Keratinocyte (primary cell): ENCODE measurements around the gene PSG5. TPM values are rescaled to one million over a fixed set of nuclear protein-coding genes. Genes with fewer than 3 reads are reported as not detected.
"Not testable (repeated sequence)": the region's sequence is repeated elsewhere in the genome, so short reads cannot be mapped to it uniquely, and the experiment has no call there.

Source experiments
- DNase-seq: peaks from one replicate; pipeline ENCODE4 v3.0.0-alpha.2; 2011; ENCODE audit warnings: low read depth, missing footprints, low spot score
- FAIRE-seq: peaks from 2 replicates; lab custom pipeline; 2011; peaks lifted over from hg19 to GRCh38; lab: Jason Lieb, UNC
- H2AFZ ChIP-seq: 2 replicates; pipeline ENCODE4 v1.6.0; 2012; ENCODE audit warnings: low read length, control low read depth, inconsistent platforms; ENCODE audit not compliant: control insufficient read depth
- H3K27ac ChIP-seq: 2 replicates; pipeline ENCODE4 v1.5.1; 2011; ENCODE audit warnings: low read length; ENCODE audit not compliant: control insufficient read depth, insufficient read depth
- H3K27me3 ChIP-seq: 3 replicates; pipeline ENCODE4 v1.6.0; 2011; ENCODE audit warnings: low read length; ENCODE audit not compliant: control insufficient read depth, insufficient read depth; ENCODE audit errors: extremely low read depth
- H3K36me3 ChIP-seq, 2 experiments: 2 replicates in 1 of 2; 3 replicates in 1 of 2; pipeline ENCODE4 v1.5.1; 2011; ENCODE audit warnings: low read length in 2 of 2, mild to moderate bottlenecking in 1 of 2; ENCODE audit not compliant: control insufficient read depth in 2 of 2, insufficient read depth in 2 of 2; ENCODE audit errors: extremely low read depth in 1 of 2
- H3K4me1 ChIP-seq: 3 replicates; pipeline ENCODE4 v1.5.1; 2011; ENCODE audit warnings: low read length; ENCODE audit not compliant: control insufficient read depth, insufficient read depth; ENCODE audit errors: extremely low read depth
- H3K4me2 ChIP-seq: 3 replicates; pipeline ENCODE4 v1.6.0; 2011; ENCODE audit warnings: low read depth, low read length; ENCODE audit not compliant: control insufficient read depth, insufficient read depth; ENCODE audit errors: extremely low read depth
- H3K4me3 ChIP-seq, 3 experiments: fragments of 200-600 bp in 1 of 3; sonication (generic) in 1 of 3; 2 replicates in 2 of 3; 3 replicates in 1 of 3; pipeline ENCODE4 v1.5.1; 2011 to 2016; ENCODE audit warnings: low read length in 3 of 3, mild to moderate bottlenecking in 3 of 3, control low read depth in 2 of 3, inconsistent platforms in 1 of 3, low read depth in 1 of 3, mixed read lengths in 1 of 3, mixed run types in 1 of 3, moderate library complexity in 1 of 3; ENCODE audit not compliant: control insufficient read depth in 2 of 3, insufficient read depth in 2 of 3; ENCODE audit errors: extremely low read depth in 1 of 3
- H3K79me2 ChIP-seq: 2 replicates; pipeline ENCODE4 v1.6.0; 2012; ENCODE audit warnings: low read length; ENCODE audit not compliant: control insufficient read depth, insufficient read depth
- H3K9ac ChIP-seq: 3 replicates; pipeline ENCODE4 v1.6.0; 2011; ENCODE audit warnings: low read length; ENCODE audit not compliant: control insufficient read depth, insufficient read depth; ENCODE audit errors: extremely low read depth
- H3K9me1 ChIP-seq: 3 replicates; pipeline ENCODE4 v1.6.0; 2011; ENCODE audit warnings: low read length; ENCODE audit not compliant: control insufficient read depth, insufficient read depth; ENCODE audit errors: extremely low read depth
- H3K9me3 ChIP-seq: 2 replicates; pipeline ENCODE4 v1.5.1; 2012; ENCODE audit warnings: low read depth, low read length; ENCODE audit not compliant: control insufficient read depth
- H4K20me1 ChIP-seq: 3 replicates; pipeline ENCODE4 v1.6.0; 2011; ENCODE audit warnings: low read length; ENCODE audit not compliant: control insufficient read depth, insufficient read depth; ENCODE audit errors: extremely low read depth
- EZH2 ChIP-seq: IDR thresholded peaks from one replicate; pipeline ENCODE4 v1.6.1; 2012; ENCODE audit warnings: inconsistent platforms, mild to moderate bottlenecking, low read length, moderate library complexity
- dilution Hi-C: fragments of 300-500 bp; cut with MboI; formaldehyde crosslinking; loops from one replicate; pipeline ENCODE4 v1.7.0; 2020; ENCODE audit warnings: low sequenced_read_pairs; ENCODE audit not compliant: extremely low pct_ligation_motif_present
- polyA plus RNA-seq, 5 experiments: library from polyadenylated mRNA; depleted of rRNA in 3 of 5; stranded (reverse) in 3 of 5; stranded (forward) in 1 of 5; unstranded in 1 of 5; fragments of >200 nt; gene quantifications; 1 replicate in 1 of 5; 2 replicates in 3 of 5; 3 replicates in 1 of 5; pipeline versions ENCODE4 v1.2.1 to v1.2.3, GENCODE V29; 2011 to 2012; ENCODE audit warnings: missing spikeins in 2 of 5, low read depth in 1 of 5, low replicate concordance in 1 of 5
- TF ChIP-seq, protein P1 (sequence below), 3 experiments: IDR thresholded peaks in 1 of 3; conservative IDR thresholded peaks in 1 of 3; optimal IDR thresholded peaks in 1 of 3; 2 replicates in 2 of 3; 3 replicates in 1 of 3; pipeline versions ENCODE3 to v1.5.1; 2011; ENCODE audit warnings: low read length in 3 of 3, mild to moderate bottlenecking in 3 of 3, moderate library complexity in 2 of 3, control low read depth in 1 of 3, inconsistent platforms in 1 of 3; ENCODE audit not compliant: insufficient read depth in 2 of 3; ENCODE audit errors: extremely low read depth in 1 of 3

The PSG5 gene
- polyA plus RNA-seq, 1 donor (not counting 4 experiments of a cell fraction or from before 2014, with no cell fraction given): 5.2 TPM

DNA sequence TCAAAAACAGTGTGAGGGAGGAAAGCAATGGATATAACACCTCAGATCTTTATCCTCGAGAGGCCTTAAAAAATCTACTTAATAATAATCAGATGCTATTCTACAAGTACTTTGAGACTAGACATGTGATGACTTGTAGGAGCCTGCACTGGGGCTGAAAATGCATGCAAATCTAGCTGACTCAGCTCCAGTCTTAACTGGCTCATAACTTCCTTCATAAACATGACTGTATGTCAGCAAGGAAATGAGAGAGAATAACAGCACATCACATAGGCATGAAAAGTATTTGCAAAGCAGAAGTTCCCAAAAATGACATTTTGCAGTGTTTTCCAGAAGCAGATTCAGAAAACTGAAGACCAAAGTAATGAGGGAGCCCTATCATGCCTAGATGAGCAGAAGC is 38.1 kb downstream of the PSG5 start:
- peaks cover 29% of the 10 kb centered on the region for H3K4me1 ChIP-seq
- H4K20me1 ChIP-seq: no peaks in the 10 kb centered on the region
- H3K4me2 ChIP-seq: peak overlapping the region; percentile 78
- no peaks in the 10 kb centered on the region for H3K79me2 ChIP-seq
- dilution Hi-C loops: no loop called here
- TF ChIP-seq, protein P1, sequence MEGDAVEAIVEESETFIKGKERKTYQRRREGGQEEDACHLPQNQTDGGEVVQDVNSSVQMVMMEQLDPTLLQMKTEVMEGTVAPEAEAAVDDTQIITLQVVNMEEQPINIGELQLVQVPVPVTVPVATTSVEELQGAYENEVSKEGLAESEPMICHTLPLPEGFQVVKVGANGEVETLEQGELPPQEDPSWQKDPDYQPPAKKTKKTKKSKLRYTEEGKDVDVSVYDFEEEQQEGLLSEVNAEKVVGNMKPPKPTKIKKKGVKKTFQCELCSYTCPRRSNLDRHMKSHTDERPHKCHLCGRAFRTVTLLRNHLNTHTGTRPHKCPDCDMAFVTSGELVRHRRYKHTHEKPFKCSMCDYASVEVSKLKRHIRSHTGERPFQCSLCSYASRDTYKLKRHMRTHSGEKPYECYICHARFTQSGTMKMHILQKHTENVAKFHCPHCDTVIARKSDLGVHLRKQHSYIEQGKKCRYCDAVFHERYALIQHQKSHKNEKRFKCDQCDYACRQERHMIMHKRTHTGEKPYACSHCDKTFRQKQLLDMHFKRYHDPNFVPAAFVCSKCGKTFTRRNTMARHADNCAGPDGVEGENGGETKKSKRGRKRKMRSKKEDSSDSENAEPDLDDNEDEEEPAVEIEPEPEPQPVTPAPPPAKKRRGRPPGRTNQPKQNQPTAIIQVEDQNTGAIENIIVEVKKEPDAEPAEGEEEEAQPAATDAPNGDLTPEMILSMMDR (optimal IDR thresholded peaks at IDR 0.05 in 1 of 3, IDR thresholded peaks at IDR 0.05 in 1 of 3, conservative IDR thresholded peaks at IDR 0.05 in 1 of 3; ENCODE audit: extremely low read depth in 1 of 3, insufficient read depth in 2 of 3, low read length in 3 of 3): no peak
- no peak for TF ChIP-seq EZH2
- H3K27ac ChIP-seq: peak overlapping the region; percentile 63
- DNase-seq (peak; percentile 92), FAIRE-seq (peak; percentile 52)
- no peaks in the 10 kb centered on the region for H3K9me1 ChIP-seq
- H3K9ac ChIP-seq: no peak overlapping the region
- H3K27me3 ChIP-seq: no peaks in the 10 kb centered on the region
- H2AFZ ChIP-seq: no peak overlapping the region
- H3K4me3 ChIP-seq: no peak overlapping the region
- no peaks in the 10 kb centered on the region for H3K36me3 ChIP-seq
- H3K9me3 ChIP-seq: no peaks in the 10 kb centered on the region

DNA sequence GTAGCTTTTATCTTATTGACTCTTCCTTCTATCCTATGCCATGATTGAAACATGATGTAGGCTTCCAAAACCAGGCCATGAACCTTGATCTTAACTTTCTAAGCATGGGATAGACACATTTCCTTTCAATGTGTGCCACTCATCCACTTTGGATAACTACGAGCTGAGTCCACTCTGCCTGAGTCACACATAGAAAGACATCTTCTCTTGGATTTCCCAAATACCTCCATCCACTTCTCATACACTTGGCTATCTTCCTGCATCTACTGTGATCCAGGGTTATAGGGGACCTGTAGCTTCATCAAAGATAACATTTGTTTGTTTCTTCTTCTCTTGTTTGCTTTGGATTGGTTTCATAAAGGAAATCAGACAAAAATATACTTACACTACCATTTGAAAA is 44.6 kb downstream of the PSG5 start:
- H3K9me1 ChIP-seq, H4K20me1 ChIP-seq, dilution Hi-C loops, H3K79me2 ChIP-seq, H3K4me1 ChIP-seq, DNase-seq, H3K4me2 ChIP-seq, H2AFZ ChIP-seq, H3K36me3 ChIP-seq, H3K4me3 ChIP-seq, FAIRE-seq, H3K27ac ChIP-seq, H3K9me3 ChIP-seq, H3K9ac ChIP-seq, H3K27me3 ChIP-seq: not testable (repeated sequence)

DNA sequence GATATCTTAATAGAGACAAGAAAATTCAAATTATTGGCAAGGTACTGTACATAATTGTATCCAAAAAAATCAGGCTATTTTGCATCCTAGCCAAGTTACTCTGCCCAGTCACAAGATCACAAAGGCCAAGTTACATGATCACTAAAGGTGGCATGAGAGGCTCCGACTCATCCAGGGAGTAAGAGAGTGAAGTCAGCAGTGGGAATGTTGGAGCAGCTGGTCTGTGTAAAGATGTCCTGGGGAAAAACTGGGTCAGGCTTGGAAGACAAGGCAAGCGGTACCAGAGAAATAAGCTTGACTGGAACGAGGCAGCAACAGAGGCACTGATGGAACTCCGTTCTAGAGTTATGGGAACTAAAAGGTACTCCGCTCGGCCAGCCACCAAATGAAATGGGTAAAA is 53.6 kb downstream of the PSG5 start:
- no peak for DNase-seq
- dilution Hi-C loops: no loop called here
- TF ChIP-seq, protein P1 (optimal IDR thresholded peaks at IDR 0.05 in 1 of 3, IDR thresholded peaks at IDR 0.05 in 1 of 3, conservative IDR thresholded peaks at IDR 0.05 in 1 of 3; ENCODE audit: extremely low read depth in 1 of 3, insufficient read depth in 2 of 3, low read length in 3 of 3): no peak
- H3K27me3 ChIP-seq: no peaks in the 10 kb centered on the region
- no peak overlapping the region for H3K27ac ChIP-seq
- no peak overlapping the region for H3K9ac ChIP-seq
- H3K36me3 ChIP-seq: no peaks in the 10 kb centered on the region
- H3K4me2 ChIP-seq: no peak overlapping the region
- peak; percentile 20 for FAIRE-seq
- H3K9me1 ChIP-seq: no peaks in the 10 kb centered on the region
- H4K20me1 ChIP-seq: no peaks in the 10 kb centered on the region
- no peak overlapping the region for H3K4me3 ChIP-seq
- H2AFZ ChIP-seq: no peak overlapping the region
- peaks cover 39% of the 10 kb centered on the region for H3K4me1 ChIP-seq
- no peaks in the 10 kb centered on the region for H3K9me3 ChIP-seq
- no peaks in the 10 kb centered on the region for H3K79me2 ChIP-seq

DNA sequence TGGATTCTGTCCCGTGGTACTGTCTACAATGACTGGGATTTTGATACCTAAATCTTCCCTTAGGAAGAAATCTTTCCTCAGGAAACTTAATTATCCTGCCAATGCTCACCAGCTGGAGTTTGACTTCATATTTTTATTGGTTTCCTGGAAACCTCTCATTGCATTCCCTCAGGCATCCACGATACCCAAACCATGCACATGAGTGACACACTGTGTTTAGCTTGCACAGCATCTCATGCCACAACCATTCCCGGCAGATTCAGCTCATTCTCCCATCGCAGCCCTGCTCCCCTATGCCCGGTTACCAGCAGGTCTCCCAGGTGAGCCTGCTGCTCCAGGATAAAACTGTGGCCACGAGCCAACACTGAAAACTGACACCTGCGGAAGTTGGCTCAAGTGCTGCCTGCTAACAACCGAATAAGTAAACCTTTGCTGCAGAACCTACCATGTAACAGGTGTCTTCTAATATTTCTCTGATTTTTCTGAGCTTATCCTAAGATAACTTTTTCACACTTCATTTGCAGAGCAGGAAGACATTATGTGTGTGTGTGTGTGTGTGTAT is 55.0 kb downstream of the PSG5 start:
- H4K20me1 ChIP-seq, H2AFZ ChIP-seq, H3K27me3 ChIP-seq, H3K27ac ChIP-seq, dilution Hi-C loops, H3K4me3 ChIP-seq, H3K9me1 ChIP-seq, DNase-seq, H3K4me2 ChIP-seq, H3K36me3 ChIP-seq, H3K79me2 ChIP-seq, H3K9me3 ChIP-seq, H3K9ac ChIP-seq: not testable (repeated sequence)
- FAIRE-seq: peak; percentile 86
- H3K4me1 ChIP-seq: peaks cover 51% of the 10 kb centered on the region
